ENCODE data around the gene MMS22L. TPM values are rescaled to one million over a fixed set of nuclear protein-coding genes. Genes with fewer than 3 reads are reported as not detected.

The MMS22L gene
- total and polyA plus RNA-seq, 2 of the 13 experiments (the other 11 are each of a cell fraction or from before 2014, with no cell fraction given) = 6.2 to 32.9 TPM

- POLR2A ChIA-PET = no interaction called here
- Histone ChIP-seq H3K4me2 (ENCODE audit: low read depth, low read length) (no peak overlapping the region), H3K9me3 (ENCODE audit: low read length) (no peaks in the 10 kb centered on the region), H2AFZ (ENCODE audit: low read length) (no peak overlapping the region), H3K79me2 (ENCODE audit: insufficient read depth, low read length) (no peaks in the 10 kb centered on the region), H4K20me1 (ENCODE audit: insufficient read depth, low read length) (no peaks in the 10 kb centered on the region), H3K4me3 (replicated peaks in 1 of 3; ENCODE audit: insufficient read depth in 1 of 3, low read depth in 2 of 3, low read length in 3 of 3) (no peak overlapping the region), H3K4me1 (ENCODE audit: insufficient read depth, low read length) (no peaks in the 10 kb centered on the region), H3K27me3 (ENCODE audit: control insufficient read depth in 1 of 2, insufficient read depth in 2 of 2, low read length in 2 of 2) (no peaks in the 10 kb centered on the region), H3K27ac (ENCODE audit: extremely low read length, insufficient read depth, low read length) (no peak overlapping the region), H3K36me3 (replicated peaks in 1 of 2; ENCODE audit: control insufficient read depth in 1 of 2, insufficient read depth in 2 of 2, low read length in 2 of 2) (no peaks in the 10 kb centered on the region), H3K9ac (ENCODE audit: insufficient read depth, low read depth, low read length) (no peak overlapping the region)
- BruUV-seq (replicated peaks) = no TSS peak
- CTCF ChIA-PET (ENCODE audit: low intra/inter-chr PET ratio, low total read pairs) = no interaction called here
- in situ Hi-C loops (cut with HindIII; ENCODE audit: extremely low pct_ligation_motif_present, low pct_unique_long_range_greater_than_20kb) = no loop called here
- ATAC-seq = no peak
- TF ChIP-seq IKZF1 (IDR thresholded peaks at IDR 0.05) (no peak), ZNF607 (CRISPR knock-in tag; IDR thresholded peaks at IDR 0.05; ENCODE audit: borderline replicate concordance) (no peak), ISX (CRISPR knock-in tag; conservative IDR thresholded peaks at IDR 0.05) (no peak), SETDB1 (CRISPR knock-in tag; IDR thresholded peaks at IDR 0.05; ENCODE audit: borderline replicate concordance) (no peak), FOXP4 (CRISPR knock-in tag; IDR thresholded peaks at IDR 0.05) (no peak), TBP (CRISPR knock-in tag; IDR thresholded peaks at IDR 0.05) (no peak), ZNF878 (CRISPR knock-in tag; IDR thresholded peaks at IDR 0.05) (no peak), ZNF788 (CRISPR knock-in tag; IDR thresholded peaks at IDR 0.05; ENCODE audit: borderline replicate concordance) (no peak), ZNF484 (CRISPR knock-in tag; IDR thresholded peaks at IDR 0.05; ENCODE audit: borderline replicate concordance, low read depth) (no peak), ZNF703 (CRISPR knock-in tag; IDR thresholded peaks at IDR 0.05; ENCODE audit: borderline replicate concordance) (no peak), ZNF782 (CRISPR knock-in tag; IDR thresholded peaks at IDR 0.05; ENCODE audit: borderline replicate concordance) (no peak), SAFB2 (CRISPR knock-in tag; IDR thresholded peaks at IDR 0.05; ENCODE audit: borderline replicate concordance, low read depth) (no peak), FOXA1 (IDR thresholded peaks at IDR 0.05) (no peak), FOXA1 (CRISPR knock-in tag; IDR thresholded peaks at IDR 0.05) (no peak), SKIL (CRISPR knock-in tag; IDR thresholded peaks at IDR 0.05; ENCODE audit: borderline replicate concordance) (no peak), MTF2 (CRISPR knock-in tag; IDR thresholded peaks at IDR 0.05; ENCODE audit: borderline replicate concordance) (no peak), ZNF30 (CRISPR knock-in tag; IDR thresholded peaks at IDR 0.05) (no peak), SP5 (CRISPR knock-in tag; IDR thresholded peaks at IDR 0.05; ENCODE audit: borderline replicate concordance, low read depth) (no peak), ZNF598 (CRISPR knock-in tag; IDR thresholded peaks at IDR 0.05; ENCODE audit: borderline replicate concordance) (no peak), POLR2A (IDR thresholded peaks at IDR 0.05; ENCODE audit: insufficient read depth in 1 of 2, low read depth in 2 of 2, low read length in 2 of 2) (no peak), TAF1 (CRISPR knock-in tag; IDR thresholded peaks at IDR 0.05) (no peak)
- DNase-seq (ENCODE audit: low spot score) = no peak
- FAIRE-seq = no peak
- 0% methylated on average over 1 of the region's 1 CpG for WGBS (ENCODE audit: low lambda C conversion rate)
- intact Hi-C loops (cut with micrococcal nuclease; ENCODE audit: unreplicated experiment) = no loop called here
Measured at GRCh38 chr6:97133067-97133466, 149.9 kb downstream of the MMS22L start.

All from HepG2 (cell line).